ENCODE measurements around the gene FBXO17. TPM values are rescaled to one million over a fixed set of nuclear protein-coding genes. Genes with fewer than 3 reads are reported as not detected.

The FBXO17 gene
- total and polyA plus RNA-seq, 2 of the 13 experiments (the other 11 are each of a cell fraction or from before 2014, with no cell fraction given), result 22.1 to 58.7 TPM

DNA sequence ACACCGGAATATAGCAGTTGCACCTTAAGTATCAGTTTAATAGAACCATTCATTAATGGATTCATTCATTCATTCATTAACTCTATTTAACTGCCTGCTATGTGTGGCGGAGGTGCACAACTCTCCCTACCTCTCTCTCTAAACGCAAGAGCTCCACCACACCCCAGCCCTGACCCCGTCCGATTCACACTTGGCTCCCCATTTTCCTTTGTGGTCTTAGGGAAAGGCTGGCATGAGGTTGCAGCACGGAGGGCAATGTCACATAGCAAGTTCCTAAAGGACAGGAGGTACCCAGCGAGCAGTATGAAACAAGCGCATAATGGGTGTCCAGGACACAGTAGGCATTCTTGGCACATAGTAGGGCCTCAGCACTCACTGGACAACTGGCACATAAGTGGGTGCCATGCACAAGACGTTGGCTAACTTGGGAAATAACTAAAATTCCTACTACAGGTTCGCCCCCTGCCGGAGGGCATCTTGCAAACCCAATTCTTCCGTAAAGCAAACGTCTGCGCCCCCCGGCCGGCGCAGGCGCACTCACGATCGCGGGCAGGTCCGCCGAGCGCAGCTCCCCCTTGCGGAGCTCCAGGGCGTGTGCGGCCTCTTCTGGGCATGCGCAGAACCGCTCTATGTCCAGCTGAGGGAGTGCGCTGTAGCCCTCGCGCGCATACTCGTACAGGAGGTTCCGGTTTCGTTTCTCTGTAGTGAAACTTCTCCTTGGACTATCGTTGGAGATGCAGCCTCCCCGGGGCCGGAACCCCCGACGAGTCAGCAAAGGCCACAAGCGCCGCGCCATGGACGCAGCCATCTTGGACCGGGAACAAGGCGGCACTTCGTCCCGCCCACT lies 45.4 kb downstream of the FBXO17 start, which contains the start of gene SARS2 (continued):
- TF ChIP-seq ZBTB7A (CRISPR knock-in tag; IDR thresholded peaks at IDR 0.05) (no peak), RELA (CRISPR knock-in tag; IDR thresholded peaks at IDR 0.05) (no peak), ATAD3A (CRISPR knock-in tag; IDR thresholded peaks at IDR 0.05) (no peak), MEIS1 (CRISPR knock-in tag; IDR thresholded peaks at IDR 0.05; ENCODE audit: borderline replicate concordance) (no peak), POGZ (CRISPR knock-in tag; IDR thresholded peaks at IDR 0.05) (peak; percentile 49; the same call in 1 of the 2 replicates), ZNF773 (CRISPR knock-in tag; IDR thresholded peaks at IDR 0.05; ENCODE audit: borderline replicate concordance) (no peak), ELK4 (CRISPR knock-in tag; IDR thresholded peaks at IDR 0.05; ENCODE audit: borderline replicate concordance) (no peak), CERS6 (CRISPR knock-in tag; IDR thresholded peaks at IDR 0.05) (no peak), AGO2 (optimal IDR thresholded peaks at IDR 0.05; ENCODE audit: low read depth, low read length) (peak; percentile 78), HMG20A (CRISPR knock-in tag; IDR thresholded peaks at IDR 0.05; ENCODE audit: borderline replicate concordance) (no peak), KDM1A (CRISPR knock-in tag; IDR thresholded peaks at IDR 0.05) (no peak), RXRA (CRISPR knock-in tag; IDR thresholded peaks at IDR 0.05) (no peak), CC2D1A (CRISPR knock-in tag; IDR thresholded peaks at IDR 0.05) (no peak), HIC2 (CRISPR knock-in tag; IDR thresholded peaks at IDR 0.05; ENCODE audit: low read depth) (peak; percentile 94), ZNF33B (CRISPR knock-in tag; IDR thresholded peaks at IDR 0.05) (no peak; the same call in 1 of the 2 replicates), FLYWCH1 (CRISPR knock-in tag; IDR thresholded peaks at IDR 0.05) (no peak; the same call in 1 of the 2 replicates)
- TF ChIP-seq, protein P1, sequence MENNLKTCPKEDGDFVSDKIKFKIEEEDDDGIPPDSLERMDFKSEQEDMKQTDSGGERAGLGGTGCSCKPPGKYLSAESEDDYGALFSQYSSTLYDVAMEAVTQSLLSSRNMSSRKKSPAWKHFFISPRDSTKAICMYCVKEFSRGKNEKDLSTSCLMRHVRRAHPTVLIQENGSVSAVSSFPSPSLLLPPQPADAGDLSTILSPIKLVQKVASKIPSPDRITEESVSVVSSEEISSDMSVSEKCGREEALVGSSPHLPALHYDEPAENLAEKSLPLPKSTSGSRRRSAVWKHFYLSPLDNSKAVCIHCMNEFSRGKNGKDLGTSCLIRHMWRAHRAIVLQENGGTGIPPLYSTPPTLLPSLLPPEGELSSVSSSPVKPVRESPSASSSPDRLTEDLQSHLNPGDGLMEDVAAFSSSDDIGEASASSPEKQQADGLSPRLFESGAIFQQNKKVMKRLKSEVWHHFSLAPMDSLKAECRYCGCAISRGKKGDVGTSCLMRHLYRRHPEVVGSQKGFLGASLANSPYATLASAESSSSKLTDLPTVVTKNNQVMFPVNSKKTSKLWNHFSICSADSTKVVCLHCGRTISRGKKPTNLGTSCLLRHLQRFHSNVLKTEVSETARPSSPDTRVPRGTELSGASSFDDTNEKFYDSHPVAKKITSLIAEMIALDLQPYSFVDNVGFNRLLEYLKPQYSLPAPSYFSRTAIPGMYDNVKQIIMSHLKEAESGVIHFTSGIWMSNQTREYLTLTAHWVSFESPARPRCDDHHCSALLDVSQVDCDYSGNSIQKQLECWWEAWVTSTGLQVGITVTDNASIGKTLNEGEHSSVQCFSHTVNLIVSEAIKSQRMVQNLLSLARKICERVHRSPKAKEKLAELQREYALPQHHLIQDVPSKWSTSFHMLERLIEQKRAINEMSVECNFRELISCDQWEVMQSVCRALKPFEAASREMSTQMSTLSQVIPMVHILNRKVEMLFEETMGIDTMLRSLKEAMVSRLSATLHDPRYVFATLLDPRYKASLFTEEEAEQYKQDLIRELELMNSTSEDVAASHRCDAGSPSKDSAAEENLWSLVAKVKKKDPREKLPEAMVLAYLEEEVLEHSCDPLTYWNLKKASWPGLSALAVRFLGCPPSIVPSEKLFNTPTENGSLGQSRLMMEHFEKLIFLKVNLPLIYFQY (CRISPR knock-in tag; IDR thresholded peaks at IDR 0.05; ENCODE audit: borderline replicate concordance), result no peak
- TF ChIP-seq, protein P2, sequence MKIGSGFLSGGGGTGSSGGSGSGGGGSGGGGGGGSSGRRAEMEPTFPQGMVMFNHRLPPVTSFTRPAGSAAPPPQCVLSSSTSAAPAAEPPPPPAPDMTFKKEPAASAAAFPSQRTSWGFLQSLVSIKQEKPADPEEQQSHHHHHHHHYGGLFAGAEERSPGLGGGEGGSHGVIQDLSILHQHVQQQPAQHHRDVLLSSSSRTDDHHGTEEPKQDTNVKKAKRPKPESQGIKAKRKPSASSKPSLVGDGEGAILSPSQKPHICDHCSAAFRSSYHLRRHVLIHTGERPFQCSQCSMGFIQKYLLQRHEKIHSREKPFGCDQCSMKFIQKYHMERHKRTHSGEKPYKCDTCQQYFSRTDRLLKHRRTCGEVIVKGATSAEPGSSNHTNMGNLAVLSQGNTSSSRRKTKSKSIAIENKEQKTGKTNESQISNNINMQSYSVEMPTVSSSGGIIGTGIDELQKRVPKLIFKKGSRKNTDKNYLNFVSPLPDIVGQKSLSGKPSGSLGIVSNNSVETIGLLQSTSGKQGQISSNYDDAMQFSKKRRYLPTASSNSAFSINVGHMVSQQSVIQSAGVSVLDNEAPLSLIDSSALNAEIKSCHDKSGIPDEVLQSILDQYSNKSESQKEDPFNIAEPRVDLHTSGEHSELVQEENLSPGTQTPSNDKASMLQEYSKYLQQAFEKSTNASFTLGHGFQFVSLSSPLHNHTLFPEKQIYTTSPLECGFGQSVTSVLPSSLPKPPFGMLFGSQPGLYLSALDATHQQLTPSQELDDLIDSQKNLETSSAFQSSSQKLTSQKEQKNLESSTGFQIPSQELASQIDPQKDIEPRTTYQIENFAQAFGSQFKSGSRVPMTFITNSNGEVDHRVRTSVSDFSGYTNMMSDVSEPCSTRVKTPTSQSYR (CRISPR knock-in tag; IDR thresholded peaks at IDR 0.05; ENCODE audit: borderline replicate concordance), result no peak
